K562 (cell line): ENCODE data around the gene ATP5MC3. TPM values are rescaled to one million over a fixed set of nuclear protein-coding genes. Genes with fewer than 3 reads are reported as not detected.

Experiments
- DMBX1 ChIP-seq: fragments of 250-450 bp; sonication (Bioruptor Pico); IDR thresholded peaks from 2 replicates; pipeline ENCODE4 v1.8.0; 2022; ENCODE audit warnings: inconsistent platforms, mild to moderate bottlenecking, moderate library complexity, borderline replicate concordance
- DPF2 ChIP-seq: fragments of 450-650 bp; IDR thresholded peaks from 2 replicates; pipeline ENCODE4 v1.6.1; 2016
- ELF1 ChIP-seq: fragments of 200-800 bp; sonication (Bioruptor generic); IDR thresholded peaks from 2 replicates; pipeline ENCODE4 v1.6.1; 2016; ENCODE audit warnings: missing genetic modification characterization, missing compliant biosample characterization
- FOXP1 ChIP-seq: sonication (generic); formaldehyde crosslinking; IDR thresholded peaks from 2 replicates; pipeline ENCODE4 v1.8.0; 2022; ENCODE audit warnings: mild to moderate bottlenecking, missing genetic modification reagents
- GTF2A2 ChIP-seq: IDR thresholded peaks from 2 replicates; pipeline ENCODE4 v1.6.1; 2016; ENCODE audit warnings: mild to moderate bottlenecking, missing genetic modification characterization, missing compliant biosample characterization
- MIER1 ChIP-seq: fragments of 450-650 bp; IDR thresholded peaks from 2 replicates; pipeline ENCODE4 v1.6.1; 2016; ENCODE audit warnings: antibody characterized with exemption, mild to moderate bottlenecking, low read depth
- MTA3 ChIP-seq: fragments of 450-650 bp; formaldehyde crosslinking; IDR thresholded peaks from 2 replicates; pipeline ENCODE4 v1.6.1; 2017; ENCODE audit warnings: mild to moderate bottlenecking, borderline replicate concordance
- NR2F6 ChIP-seq: fragments of 450-650 bp; formaldehyde crosslinking; IDR thresholded peaks from 2 replicates; pipeline ENCODE4 v1.4.0; 2020; ENCODE audit warnings: mild to moderate bottlenecking
- POLR2AphosphoS2 ChIP-seq: IDR thresholded peaks from 2 replicates; pipeline ENCODE4 v1.6.1; 2012; ENCODE audit warnings: low read length, improper control_type of control experiment
- POLR2B ChIP-seq: fragments of 450-650 bp; IDR thresholded peaks from 2 replicates; pipeline ENCODE4 v1.6.1; 2018; ENCODE audit warnings: low read depth; ENCODE audit not compliant: partially characterized antibody
- SMARCA4 ChIP-seq: fragments of 450-650 bp; IDR thresholded peaks from 2 replicates; pipeline ENCODE4 v1.6.1; 2016
- SMARCB1 ChIP-seq: IDR thresholded peaks from 2 replicates; pipeline ENCODE4 v1.6.1; 2011; ENCODE audit warnings: improper control_type of control experiment, low read depth; ENCODE audit not compliant: insufficient read length
- SUPT5H ChIP-seq: fragments of 450-650 bp; IDR thresholded peaks from 2 replicates; pipeline ENCODE4 v1.6.1; 2016
- TAF9B ChIP-seq: fragments of 450-650 bp; IDR thresholded peaks from 2 replicates; pipeline ENCODE4 v1.6.1; 2018; ENCODE audit warnings: mild to moderate bottlenecking; ENCODE audit not compliant: partially characterized antibody
- ZEB2 ChIP-seq: fragments of 450-650 bp; IDR thresholded peaks from 2 replicates; pipeline ENCODE4 v1.6.1; 2016
- polyA plus RNA-seq, 8 experiments: library from polyadenylated mRNA; depleted of rRNA in 4 of 8; stranded (reverse) in 5 of 8; unstranded in 3 of 8; fragments of >200 nt; fragmentation: Nextera tagmentation in 2 of 8; fragmentation: Illumina TruSeq in 1 of 8; extraction: Ambion mirVana in 2 of 8; extraction: Trizol in 1 of 8; gene quantifications; 2 replicates each; pipeline versions ENCODE4 v1.2.1 to v1.2.3, GENCODE V29; 2011 to 2014; ENCODE audit warnings: inconsistent platforms in 1 of 8, missing spikeins in 1 of 8
- total RNA-seq, 7 experiments: library from RNA; depleted of rRNA in 6 of 7; stranded (reverse); fragments of >200 nt in 6 of 7; fragmentation: Illumina TruSeq in 2 of 7; extraction: Trizol in 2 of 7; gene quantifications; 2 replicates each; pipeline versions ENCODE4 v1.2.1 to v1.2.3, GENCODE V29; 2011 to 2021; ENCODE audit warnings: low replicate concordance in 1 of 7
- TF ChIP-seq, protein P1 (sequence below): fragments of 250-450 bp; sonication (Bioruptor Pico); IDR thresholded peaks from 2 replicates; pipeline ENCODE4 v1.9.0; 2021; ENCODE audit warnings: mild to moderate bottlenecking
- TF ChIP-seq, protein P2 (sequence below): fragments of 450-650 bp; formaldehyde crosslinking; IDR thresholded peaks from 2 replicates; pipeline ENCODE4 v1.4.0; 2022; ENCODE audit warnings: missing genetic modification characterization
- TF ChIP-seq, protein P3 (sequence below): IDR thresholded peaks from 2 replicates; pipeline ENCODE4 v1.6.1; 2011; ENCODE audit warnings: borderline replicate concordance, low read depth, mild to moderate bottlenecking, moderate library complexity, low read length; ENCODE audit not compliant: insufficient read depth, poor library complexity, severe bottlenecking
- TF ChIP-seq, protein P4 (sequence below): sonication (generic); formaldehyde crosslinking; IDR thresholded peaks from 2 replicates; pipeline ENCODE4 v1.8.0; 2022; ENCODE audit warnings: missing genetic modification reagents, mild to moderate bottlenecking, borderline replicate concordance
- TF ChIP-seq, protein P5 (sequence below): fragments of 250-450 bp; sonication (Bioruptor Pico); IDR thresholded peaks from 2 replicates; pipeline ENCODE4 v1.9.0; 2021; ENCODE audit warnings: mild to moderate bottlenecking, inconsistent platforms

Gene ATP5MC3
- total and polyA plus RNA-seq, 9 of the 15 experiments (the other 6 are each of a cell fraction or from before 2014, with no cell fraction given): 423 to 2,565 (median 1,012) TPM

DNA sequence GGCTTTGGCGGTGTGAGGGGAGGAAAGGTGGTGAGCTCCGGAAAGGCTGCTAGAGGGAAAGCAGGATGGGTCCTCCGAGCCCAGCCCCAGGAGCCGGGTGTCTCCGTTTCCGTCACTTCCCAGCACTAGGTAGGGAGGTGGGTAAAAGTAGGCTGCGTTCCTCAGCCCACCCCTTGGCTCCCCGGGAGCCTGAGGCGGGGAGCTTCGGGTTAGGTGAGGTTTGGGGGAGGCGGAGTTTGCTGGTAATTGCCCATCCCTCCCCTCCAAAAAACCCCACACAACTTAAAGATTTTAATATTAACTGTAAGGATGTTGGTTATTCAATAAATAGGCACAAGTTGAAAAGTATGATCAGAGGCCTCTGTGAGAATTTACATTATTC lies 13.0 kb downstream of the ATP5MC3 start (continued):
- TF ChIP-seq SMARCA4: peak; percentile 30; the same call in 1 of the 2 replicates
- peak; percentile 92 for TF ChIP-seq POLR2B
- TF ChIP-seq, protein P1, sequence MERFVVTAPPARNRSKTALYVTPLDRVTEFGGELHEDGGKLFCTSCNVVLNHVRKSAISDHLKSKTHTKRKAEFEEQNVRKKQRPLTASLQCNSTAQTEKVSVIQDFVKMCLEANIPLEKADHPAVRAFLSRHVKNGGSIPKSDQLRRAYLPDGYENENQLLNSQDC (CRISPR knock-in tag): 0 out of 2 replicates have a peak, but pooled peaks have one; percentile 56
- TF ChIP-seq, protein P2, sequence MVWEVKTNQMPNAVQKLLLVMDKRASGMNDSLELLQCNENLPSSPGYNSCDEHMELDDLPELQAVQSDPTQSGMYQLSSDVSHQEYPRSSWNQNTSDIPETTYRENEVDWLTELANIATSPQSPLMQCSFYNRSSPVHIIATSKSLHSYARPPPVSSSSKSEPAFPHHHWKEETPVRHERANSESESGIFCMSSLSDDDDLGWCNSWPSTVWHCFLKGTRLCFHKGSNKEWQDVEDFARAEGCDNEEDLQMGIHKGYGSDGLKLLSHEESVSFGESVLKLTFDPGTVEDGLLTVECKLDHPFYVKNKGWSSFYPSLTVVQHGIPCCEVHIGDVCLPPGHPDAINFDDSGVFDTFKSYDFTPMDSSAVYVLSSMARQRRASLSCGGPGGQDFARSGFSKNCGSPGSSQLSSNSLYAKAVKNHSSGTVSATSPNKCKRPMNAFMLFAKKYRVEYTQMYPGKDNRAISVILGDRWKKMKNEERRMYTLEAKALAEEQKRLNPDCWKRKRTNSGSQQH (CRISPR knock-in tag): peak; percentile 46; the same call in 1 of the 2 replicates
- TF ChIP-seq DPF2: peak; percentile 8; the same call in 1 of the 2 replicates
- peak; percentile 5 for TF ChIP-seq TAF9B
- no peak for TF ChIP-seq GTF2A2
- peak; percentile 79 for TF ChIP-seq SUPT5H
- TF ChIP-seq ZEB2: peak; percentile 36; the same call in 1 of the 2 replicates
- TF ChIP-seq MIER1: 0 out of 2 replicates have a peak, but pooled peaks have one; percentile 17
- TF ChIP-seq MTA3: peak; percentile 14
- TF ChIP-seq ELF1 (tag): peak; percentile 26; the same call in 1 of the 2 replicates
- TF ChIP-seq SMARCB1: peak; percentile 15
- TF ChIP-seq POLR2AphosphoS2: 0 out of 2 replicates have a peak, but pooled peaks have one; percentile 40
- TF ChIP-seq, protein P3, sequence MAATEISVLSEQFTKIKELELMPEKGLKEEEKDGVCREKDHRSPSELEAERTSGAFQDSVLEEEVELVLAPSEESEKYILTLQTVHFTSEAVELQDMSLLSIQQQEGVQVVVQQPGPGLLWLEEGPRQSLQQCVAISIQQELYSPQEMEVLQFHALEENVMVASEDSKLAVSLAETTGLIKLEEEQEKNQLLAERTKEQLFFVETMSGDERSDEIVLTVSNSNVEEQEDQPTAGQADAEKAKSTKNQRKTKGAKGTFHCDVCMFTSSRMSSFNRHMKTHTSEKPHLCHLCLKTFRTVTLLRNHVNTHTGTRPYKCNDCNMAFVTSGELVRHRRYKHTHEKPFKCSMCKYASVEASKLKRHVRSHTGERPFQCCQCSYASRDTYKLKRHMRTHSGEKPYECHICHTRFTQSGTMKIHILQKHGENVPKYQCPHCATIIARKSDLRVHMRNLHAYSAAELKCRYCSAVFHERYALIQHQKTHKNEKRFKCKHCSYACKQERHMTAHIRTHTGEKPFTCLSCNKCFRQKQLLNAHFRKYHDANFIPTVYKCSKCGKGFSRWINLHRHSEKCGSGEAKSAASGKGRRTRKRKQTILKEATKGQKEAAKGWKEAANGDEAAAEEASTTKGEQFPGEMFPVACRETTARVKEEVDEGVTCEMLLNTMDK: no peak
- TF ChIP-seq, protein P4, sequence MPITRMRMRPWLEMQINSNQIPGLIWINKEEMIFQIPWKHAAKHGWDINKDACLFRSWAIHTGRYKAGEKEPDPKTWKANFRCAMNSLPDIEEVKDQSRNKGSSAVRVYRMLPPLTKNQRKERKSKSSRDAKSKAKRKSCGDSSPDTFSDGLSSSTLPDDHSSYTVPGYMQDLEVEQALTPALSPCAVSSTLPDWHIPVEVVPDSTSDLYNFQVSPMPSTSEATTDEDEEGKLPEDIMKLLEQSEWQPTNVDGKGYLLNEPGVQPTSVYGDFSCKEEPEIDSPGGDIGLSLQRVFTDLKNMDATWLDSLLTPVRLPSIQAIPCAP (CRISPR knock-in tag): no peak
- 0 out of 2 replicates have a peak, but pooled peaks have one; percentile 33 for TF ChIP-seq NR2F6
- no peak for TF ChIP-seq FOXP1 (CRISPR knock-in tag)
- 0 out of 2 replicates have a peak, but pooled peaks have one; percentile 22 for TF ChIP-seq DMBX1 (CRISPR knock-in tag)
- TF ChIP-seq, protein P5, sequence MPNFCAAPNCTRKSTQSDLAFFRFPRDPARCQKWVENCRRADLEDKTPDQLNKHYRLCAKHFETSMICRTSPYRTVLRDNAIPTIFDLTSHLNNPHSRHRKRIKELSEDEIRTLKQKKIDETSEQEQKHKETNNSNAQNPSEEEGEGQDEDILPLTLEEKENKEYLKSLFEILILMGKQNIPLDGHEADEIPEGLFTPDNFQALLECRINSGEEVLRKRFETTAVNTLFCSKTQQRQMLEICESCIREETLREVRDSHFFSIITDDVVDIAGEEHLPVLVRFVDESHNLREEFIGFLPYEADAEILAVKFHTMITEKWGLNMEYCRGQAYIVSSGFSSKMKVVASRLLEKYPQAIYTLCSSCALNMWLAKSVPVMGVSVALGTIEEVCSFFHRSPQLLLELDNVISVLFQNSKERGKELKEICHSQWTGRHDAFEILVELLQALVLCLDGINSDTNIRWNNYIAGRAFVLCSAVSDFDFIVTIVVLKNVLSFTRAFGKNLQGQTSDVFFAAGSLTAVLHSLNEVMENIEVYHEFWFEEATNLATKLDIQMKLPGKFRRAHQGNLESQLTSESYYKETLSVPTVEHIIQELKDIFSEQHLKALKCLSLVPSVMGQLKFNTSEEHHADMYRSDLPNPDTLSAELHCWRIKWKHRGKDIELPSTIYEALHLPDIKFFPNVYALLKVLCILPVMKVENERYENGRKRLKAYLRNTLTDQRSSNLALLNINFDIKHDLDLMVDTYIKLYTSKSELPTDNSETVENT (CRISPR knock-in tag): peak; percentile 91
